Fibroblast of skin of right quadriceps (primary cell): ENCODE measurements around the gene APPBP2.
"Not testable (repeated sequence)": the region's sequence is repeated elsewhere in the genome, so short reads cannot be mapped to it uniquely, and the experiment has no call there.

Experiments used
- DNase-seq: peaks from one replicate; pipeline ENCODE4 v3.0.0-alpha.2; 2013

APPBP2 gene

GRCh38 chr17:60534010-60534555 is 8.0 kb upstream of the APPBP2 start:
- DNase-seq: no peak

- no peak for DNase-seq
These were observed 3.8 kb upstream of the APPBP2 start for GRCh38 chr17:60529806-60530205.

GRCh38 chr17:60528828-60529227 is 2.8 kb upstream of the APPBP2 start:
- DNase-seq: no peak

GRCh38 chr17:60527701-60528100 is 1.7 kb upstream of the APPBP2 start:
- no peak for DNase-seq

- peak; percentile 19 for DNase-seq
These were observed 684 bp upstream of the APPBP2 start for GRCh38 chr17:60526726-60527125.

- DNase-seq: no peak
These were observed 736 bp downstream of the APPBP2 start for GRCh38 chr17:60525328-60525684.

GRCh38 chr17:60524463-60525327 is 1.3 kb downstream of the APPBP2 start:
- DNase-seq: peak; percentile 15

GRCh38 chr17:60523822-60524221 is 2.2 kb downstream of the APPBP2 start:
- no peak for DNase-seq

GRCh38 chr17:60522889-60523626 is 3.0 kb downstream of the APPBP2 start:
- DNase-seq: no peak

GRCh38 chr17:60519795-60520194 is 6.2 kb downstream of the APPBP2 start:
- no peak for DNase-seq

GRCh38 chr17:60515683-60516082 is 10.4 kb downstream of the APPBP2 start:
- DNase-seq: not testable (repeated sequence)

- DNase-seq: not testable (repeated sequence)
These were observed 10.8 kb downstream of the APPBP2 start for GRCh38 chr17:60515199-60515598.

GRCh38 chr17:60514500-60514899 is 11.5 kb downstream of the APPBP2 start:
- no peak for DNase-seq

- no peak for DNase-seq
These were observed 12.0 kb downstream of the APPBP2 start for GRCh38 chr17:60514053-60514452.

GRCh38 chr17:60513014-60513413 is 13.0 kb downstream of the APPBP2 start:
- DNase-seq: no peak

GRCh38 chr17:60510723-60511122 is 15.3 kb downstream of the APPBP2 start:
- DNase-seq: no peak

GRCh38 chr17:60510031-60510430 is 16.0 kb downstream of the APPBP2 start:
- no peak for DNase-seq

- DNase-seq: no peak
These were observed 17.6 kb downstream of the APPBP2 start for GRCh38 chr17:60508384-60508980.

GRCh38 chr17:60506312-60506711 is 19.7 kb downstream of the APPBP2 start:
- peak; percentile 86 for DNase-seq

- DNase-seq: no peak
These were observed 23.9 kb downstream of the APPBP2 start for GRCh38 chr17:60502145-60502544.

GRCh38 chr17:60501589-60501988 is 24.5 kb downstream of the APPBP2 start:
- no peak for DNase-seq

GRCh38 chr17:60496041-60496440 is 30.0 kb downstream of the APPBP2 start:
- DNase-seq: no peak

GRCh38 chr17:60495260-60495659 is 30.8 kb downstream of the APPBP2 start:
- no peak for DNase-seq
